Hematopoietic multipotent progenitor cell treated with erythropoietin and hydrocortisone succinate and interleukin-3 and kit ligand, for 8 days (in vitro differentiated cells): ENCODE results near the gene DMAC2.
"Not testable (repeated sequence)": the region's sequence is repeated elsewhere in the genome, so short reads cannot be mapped to it uniquely, and the experiment has no call there.

Experiments used
- DNase-seq: peaks from one replicate; pipeline ENCODE4 v3.0.0-alpha.2; 2015

The DMAC2 gene

DNA sequence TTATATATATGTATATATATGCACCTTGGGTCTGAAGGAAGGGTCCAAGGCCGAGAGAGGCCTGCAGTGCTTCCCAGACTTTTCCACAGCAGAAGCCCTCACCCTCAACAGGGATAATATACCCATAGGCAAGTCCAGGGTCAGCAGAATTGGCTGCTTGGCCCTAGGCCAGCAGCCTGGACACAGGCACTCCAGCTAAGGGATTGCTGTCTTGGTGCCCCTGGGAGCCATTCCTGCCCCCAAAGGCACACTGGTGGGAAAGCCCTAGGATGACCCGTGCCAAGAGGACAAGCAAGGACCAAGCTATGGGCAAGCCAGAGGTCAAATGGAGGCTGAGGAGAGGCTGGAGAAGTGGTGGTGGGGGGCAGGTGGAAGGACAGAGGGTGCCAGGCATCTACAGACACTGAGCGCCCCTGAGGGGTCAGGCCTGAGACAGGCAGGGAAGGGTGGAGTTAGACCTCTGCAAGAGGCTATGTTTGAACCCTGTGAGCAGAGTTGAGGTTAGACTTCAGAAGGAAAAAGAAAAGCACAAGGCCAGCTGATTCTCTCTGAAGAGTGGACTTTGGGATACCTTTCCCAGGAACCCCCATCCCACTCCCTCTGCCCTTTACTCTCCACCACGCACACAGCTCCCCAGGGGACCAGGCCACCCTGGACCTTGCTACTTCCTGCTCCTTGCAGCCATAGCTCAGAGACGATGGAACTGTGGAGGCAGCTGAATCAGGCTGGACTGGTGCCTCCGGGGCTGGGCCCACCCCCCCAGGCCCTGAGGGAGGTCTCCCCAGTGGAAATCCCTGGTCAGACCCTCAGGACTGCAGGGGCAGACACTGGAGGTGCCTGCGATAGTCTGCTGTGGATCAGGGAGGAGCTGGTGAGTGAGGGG, 3.0 kb upstream of the DMAC2 start, which contains the start of gene ERICH4:
Gene ERICH4, plus strand, starts transcription at position 684 of the 883 bp plus-strand sequence. Its CDS starts 14 bp downstream, at position 698.
- DNase-seq, result no peak

- no peak for DNase-seq
Measured at GRCh38 chr19:41441321-41441945, 1.7 kb upstream of the DMAC2 start.

DNA sequence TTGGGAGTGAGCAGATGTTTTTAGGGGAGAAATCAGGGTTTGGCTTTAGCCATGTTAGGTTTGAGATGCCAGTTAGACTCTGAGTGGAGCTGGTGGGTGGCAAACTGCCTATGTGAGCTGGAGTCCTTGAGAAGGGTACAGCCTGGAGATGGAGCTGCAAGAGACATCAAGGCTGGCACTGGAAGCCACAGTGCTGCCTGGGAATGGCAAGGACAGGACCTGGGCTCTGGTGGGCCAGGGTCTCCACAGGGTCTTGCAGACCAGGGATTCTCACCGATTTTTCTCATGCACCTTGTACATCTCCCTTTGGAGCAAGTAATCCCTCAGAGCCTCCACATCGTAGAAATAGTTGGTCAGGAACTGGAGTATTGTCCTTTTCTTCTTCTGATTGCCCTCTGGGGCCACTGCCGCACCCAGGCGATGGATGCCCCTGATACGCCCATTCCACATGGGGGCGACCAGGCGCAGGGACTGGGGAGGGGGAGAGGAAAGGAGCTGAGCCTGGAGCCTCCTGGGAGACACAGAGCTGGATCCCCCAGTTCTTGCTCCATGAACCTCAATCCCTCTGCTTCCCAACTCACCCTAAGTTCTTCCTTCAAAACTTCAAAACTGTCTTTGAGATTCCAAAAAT, 1.7 kb downstream of the DMAC2 start:
- DNase-seq, result no peak

GRCh38 chr19:41436674-41436951, 3.1 kb downstream of the DMAC2 start:
- no peak for DNase-seq

GRCh38 chr19:41435936-41436673, 3.6 kb downstream of the DMAC2 start:
- DNase-seq, result no peak

GRCh38 chr19:41435376-41435775, 4.3 kb downstream of the DMAC2 start:
- DNase-seq, result not testable (repeated sequence)

- DNase-seq, result no peak
Measured at GRCh38 chr19:41434450-41434849, 5.3 kb downstream of the DMAC2 start.

DNA sequence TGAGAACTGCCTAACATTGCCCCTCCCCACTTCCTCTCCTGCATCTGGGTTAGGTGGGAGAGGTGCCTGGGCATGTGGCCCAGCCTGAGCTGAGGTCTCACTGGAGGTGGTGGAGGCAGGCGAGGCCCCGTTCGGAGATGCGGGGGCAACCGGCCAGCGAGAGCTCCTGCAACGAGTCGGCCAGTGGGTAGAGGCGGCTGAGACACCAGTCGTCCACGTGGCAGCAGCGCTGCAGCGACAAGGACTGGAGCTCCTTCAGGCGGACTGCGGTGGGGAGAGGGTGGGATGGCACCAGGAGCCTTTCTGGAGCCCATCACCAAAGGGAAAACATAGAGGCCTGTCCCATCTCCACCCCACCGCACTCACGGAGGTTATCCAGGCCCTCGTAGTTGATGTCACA, 6.5 kb downstream of the DMAC2 start:
- DNase-seq, result no peak

- DNase-seq, result peak; percentile 49
Measured at GRCh38 chr19:41431426-41432386, 8.0 kb downstream of the DMAC2 start.

DNA sequence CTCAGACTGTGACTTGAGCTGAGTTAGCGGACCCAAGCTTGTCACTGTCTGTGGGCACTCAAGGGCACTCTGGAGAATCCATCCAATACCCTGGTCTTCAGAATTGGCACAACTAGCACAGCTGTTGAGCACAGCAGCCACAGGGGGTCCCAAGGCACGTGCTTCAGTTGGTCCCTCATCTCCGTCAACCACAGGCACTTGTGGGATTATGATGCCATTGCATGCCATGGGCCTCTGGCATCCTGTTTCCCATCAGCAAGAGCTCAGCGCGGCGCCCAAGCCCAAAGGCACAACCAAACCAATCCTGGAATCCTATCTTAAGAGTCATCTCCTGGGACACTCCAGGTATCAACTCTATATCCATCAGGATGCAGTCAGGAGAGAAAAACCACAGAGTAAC, 8.8 kb downstream of the DMAC2 start:
- no peak for DNase-seq

GRCh38 chr19:41428481-41428859, 11.2 kb downstream of the DMAC2 start:
- no peak for DNase-seq

DNA sequence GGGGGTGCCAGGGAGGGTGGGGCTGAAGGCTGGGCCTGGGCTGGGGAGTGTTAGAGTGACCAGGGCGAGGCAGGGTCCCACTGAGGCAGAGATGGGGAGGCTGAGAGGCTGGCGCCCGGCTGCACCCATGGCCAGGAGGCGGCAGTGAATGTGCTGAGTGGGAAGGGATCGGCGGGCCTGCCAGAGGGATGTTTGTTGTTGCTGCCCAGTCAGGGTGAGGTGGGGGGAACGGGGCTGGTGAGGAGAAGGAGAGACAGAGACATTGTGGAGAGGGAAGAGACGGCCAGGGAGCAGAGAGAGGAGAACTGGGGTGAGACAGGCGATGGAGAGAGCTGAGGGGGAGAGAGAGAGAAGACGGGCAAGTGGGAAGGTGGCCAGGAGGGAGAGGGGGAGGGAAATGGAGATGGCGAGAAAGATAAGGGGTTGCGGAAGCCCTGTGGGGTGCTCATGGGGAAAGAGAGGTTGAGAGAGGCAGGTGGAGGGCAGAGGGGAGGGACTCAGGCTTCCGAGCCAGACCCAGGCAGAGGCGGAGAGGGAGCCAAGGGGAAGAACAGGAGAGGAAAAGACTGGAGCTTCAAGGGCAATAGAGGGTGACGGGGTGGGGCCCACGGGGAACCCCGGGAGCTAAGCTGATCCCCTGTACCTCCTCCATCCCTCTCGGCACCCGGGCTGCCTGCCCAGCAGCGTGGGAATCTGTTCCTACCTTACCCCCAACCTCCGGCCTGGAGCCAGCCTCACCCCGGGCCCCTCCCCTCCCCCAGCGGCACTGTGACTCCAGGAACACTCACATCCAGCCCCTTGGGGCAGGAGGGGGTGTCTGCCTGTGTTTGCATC, 11.8 kb downstream of the DMAC2 start:
- peak; percentile 51 for DNase-seq

DNA sequence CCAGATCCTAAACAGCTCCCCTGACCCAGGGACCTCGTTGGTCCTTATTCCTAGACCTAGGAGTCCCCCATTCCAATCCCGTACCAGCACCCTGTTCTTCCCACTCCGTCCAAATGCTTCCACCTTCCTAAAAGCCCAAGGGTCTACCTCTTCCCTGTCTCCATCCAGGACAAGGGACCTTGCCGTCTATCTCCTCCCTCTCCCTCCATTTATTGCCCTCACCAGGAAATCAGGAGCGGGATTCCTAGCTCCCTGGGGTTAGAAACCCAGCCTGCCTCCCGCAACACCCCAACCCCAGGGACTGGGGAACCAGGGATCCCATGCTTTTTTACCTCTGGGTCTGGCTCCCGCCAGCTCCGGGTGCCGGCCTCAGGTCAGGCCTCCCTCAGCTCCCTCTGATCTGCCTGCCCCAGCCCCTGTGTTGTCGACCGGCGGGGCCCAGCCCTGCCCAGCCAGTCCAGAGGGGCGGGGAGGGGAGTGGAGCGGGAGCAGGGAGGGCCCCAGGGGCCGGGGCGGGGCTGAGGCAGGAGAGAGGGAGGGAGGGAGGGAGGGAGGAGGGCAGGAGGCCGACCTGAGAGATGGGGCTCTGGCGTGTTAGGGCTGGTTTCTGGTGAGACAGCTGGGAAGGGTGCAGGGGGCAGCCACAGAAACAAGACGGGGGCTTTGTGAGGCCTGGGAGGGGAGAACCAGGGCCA, 12.6 kb downstream of the DMAC2 start, which contains the start of gene B3GNT8:
Gene B3GNT8, minus strand, starts transcription at position 423 of the 695 bp plus-strand sequence. CDS start 596 bp downstream, outside the sequence.
- peak; percentile 74 for DNase-seq

GRCh38 chr19:41426116-41426841, 13.4 kb downstream of the DMAC2 start:
- DNase-seq, result no peak

DNA sequence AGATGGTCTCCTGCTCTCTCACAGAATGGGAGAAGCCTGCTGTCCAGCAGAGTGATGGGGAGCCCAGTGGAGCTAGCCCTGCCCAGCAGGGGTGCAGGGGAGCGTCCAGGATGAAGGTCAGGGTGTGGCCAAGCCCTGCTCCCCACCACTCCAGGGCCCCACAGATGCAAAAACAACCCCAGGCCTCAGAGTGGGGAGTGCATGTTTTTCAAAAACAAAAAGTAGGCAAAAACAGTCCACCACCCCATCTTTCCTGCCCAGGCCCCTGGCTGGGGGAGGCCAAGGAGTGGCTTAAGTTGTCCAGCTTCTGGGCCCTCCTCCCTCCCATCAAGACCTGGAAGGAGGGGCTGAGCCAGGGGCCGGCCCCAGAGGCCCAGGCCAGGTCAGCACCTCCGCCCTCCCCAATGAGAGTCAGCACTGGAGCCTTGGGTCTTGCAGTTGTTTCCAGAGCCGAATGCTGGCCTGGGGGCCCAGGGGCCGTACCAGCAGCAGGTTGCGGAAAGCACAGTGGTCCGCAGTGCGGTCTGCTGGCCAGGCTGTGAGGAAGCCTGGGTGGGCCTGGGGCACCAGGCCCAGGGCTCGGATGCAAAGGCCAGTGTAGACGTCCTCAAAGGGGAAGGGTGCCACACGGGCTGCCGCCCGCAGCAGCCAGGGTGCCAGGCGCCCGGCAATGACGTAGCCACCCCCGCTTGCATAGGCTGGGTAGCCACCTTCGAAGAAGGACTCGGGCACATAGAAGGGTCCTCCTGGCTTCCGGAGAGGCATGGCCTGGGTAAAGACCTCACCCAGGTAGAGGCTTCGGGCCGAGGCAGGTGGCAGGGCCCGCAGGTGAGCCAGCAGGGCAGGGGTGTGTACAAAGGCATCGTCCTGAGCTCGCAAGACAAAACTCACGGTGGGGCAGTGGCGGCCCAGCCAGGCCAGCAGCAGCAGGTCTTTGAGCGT, 14.3 kb downstream of the DMAC2 start:
- no peak for DNase-seq

DNA sequence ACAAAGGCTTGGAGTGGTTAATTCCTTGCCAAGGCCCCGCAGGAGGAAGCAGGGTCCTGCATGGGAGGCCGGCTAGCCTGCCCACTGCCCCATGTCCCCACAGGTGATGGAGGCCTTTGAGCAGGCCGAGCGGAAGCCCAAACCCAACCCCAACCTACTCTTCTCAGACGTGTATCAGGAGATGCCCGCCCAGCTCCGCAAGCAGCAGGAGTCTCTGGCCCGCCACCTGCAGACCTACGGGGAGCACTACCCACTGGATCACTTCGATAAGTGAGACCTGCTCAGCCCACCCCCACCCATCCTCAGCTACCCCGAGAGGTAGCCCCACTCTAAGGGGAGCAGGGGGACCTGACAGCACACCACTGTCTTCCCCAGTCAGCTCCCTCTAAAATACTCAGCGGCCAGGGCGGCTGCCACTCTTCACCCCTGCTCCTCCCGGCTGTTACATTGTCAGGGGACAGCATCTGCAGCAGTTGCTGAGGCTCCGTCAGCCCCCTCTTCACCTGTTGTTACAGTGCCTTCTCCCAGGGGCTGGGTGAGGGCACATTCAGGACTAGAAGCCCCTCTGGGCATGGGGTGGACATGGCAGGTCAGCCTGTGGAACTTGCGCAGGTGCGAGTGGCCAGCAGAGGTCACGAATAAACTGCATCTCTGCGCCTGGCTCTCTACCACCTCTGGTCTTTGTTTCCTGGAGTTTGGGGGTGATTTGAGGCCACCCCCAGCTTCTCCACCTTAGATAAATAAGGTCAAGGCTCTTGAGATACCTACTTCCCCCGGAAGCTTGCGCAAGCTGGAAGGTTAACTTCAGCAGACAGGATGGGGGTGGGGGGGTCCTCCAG, 15.2 kb downstream of the DMAC2 start:
- no peak for DNase-seq

DNA sequence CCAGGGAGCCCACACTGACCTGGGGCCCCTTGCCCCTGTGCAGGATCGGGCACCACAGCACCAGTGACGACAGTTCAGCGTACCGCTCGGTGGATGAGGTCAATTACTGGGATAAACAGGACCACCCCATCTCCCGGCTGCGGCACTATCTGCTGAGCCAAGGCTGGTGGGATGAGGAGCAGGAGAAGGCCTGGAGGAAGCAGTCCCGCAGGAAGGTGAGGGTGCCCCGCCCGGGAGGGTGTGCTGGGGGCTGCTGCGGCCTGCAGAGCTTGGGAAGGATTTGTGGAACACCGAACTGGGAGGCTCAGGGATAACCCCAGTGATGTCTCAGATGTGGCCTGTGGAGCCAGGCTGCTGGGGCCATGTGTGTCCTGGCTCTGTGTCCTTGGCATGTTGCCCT, 16.8 kb downstream of the DMAC2 start:
- no peak for DNase-seq

DNA sequence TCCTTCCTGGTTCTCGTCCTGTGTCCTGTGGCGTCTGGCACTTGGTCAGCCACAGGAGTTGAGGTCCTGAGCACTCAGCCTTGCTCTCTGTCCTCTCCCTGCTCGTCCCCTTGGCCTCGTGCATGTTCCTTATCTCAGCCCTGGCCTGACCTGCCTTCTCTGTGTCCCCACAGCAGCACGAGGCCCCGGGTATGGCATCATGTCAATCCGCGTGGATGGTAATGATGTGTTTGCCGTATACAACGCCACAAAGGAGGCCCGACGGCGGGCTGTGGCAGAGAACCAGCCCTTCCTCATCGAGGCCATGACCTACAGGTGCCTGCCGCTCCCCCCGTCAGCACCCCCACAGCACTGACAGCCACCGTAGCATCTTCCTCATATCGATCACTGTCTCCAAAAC, 17.3 kb downstream of the DMAC2 start:
- no peak for DNase-seq
